Measurements from ENCODE around the gene NXPH1. TPM values are rescaled to one million over a fixed set of nuclear protein-coding genes. Genes with fewer than 3 reads are reported as not detected.

The NXPH1 gene
- total and polyA plus RNA-seq, 2 donors: 0.14 to 2.0 TPM

GRCh38 chr7:8761731-8762130, 328.3 kb downstream of the NXPH1 start:
- 77% methylated on average over 1 of the region's 1 CpG for WGBS
- Histone ChIP-seq H3K4me3 (ENCODE audit: low read depth, low read length) (no peak overlapping the region), H3K4me1 (ENCODE audit: insufficient read depth) (no peaks in the 10 kb centered on the region), H3K36me3 (ENCODE audit: insufficient read depth) (no peaks in the 10 kb centered on the region), H3K27ac (ENCODE audit: low read depth) (no peak overlapping the region)
- DNase-seq (ENCODE audit: extremely low spot score): no peak

GRCh38 chr7:8762803-8763202, 329.4 kb downstream of the NXPH1 start:
- Histone ChIP-seq H3K36me3 (ENCODE audit: insufficient read depth) (no peaks in the 10 kb centered on the region), H3K27ac (ENCODE audit: low read depth) (no peak overlapping the region), H3K4me3 (ENCODE audit: low read depth, low read length) (no peak overlapping the region), H3K4me1 (ENCODE audit: insufficient read depth) (no peaks in the 10 kb centered on the region)
- DNase-seq (ENCODE audit: extremely low spot score): no peak
- WGBS: 57% methylated on average over 9 of the region's 9 CpGs

GRCh38 chr7:8765374-8765773, 332.0 kb downstream of the NXPH1 start:
- Histone ChIP-seq H3K27ac (ENCODE audit: low read depth) (no peak overlapping the region), H3K4me1 (ENCODE audit: insufficient read depth) (no peaks in the 10 kb centered on the region), H3K36me3 (ENCODE audit: insufficient read depth) (no peaks in the 10 kb centered on the region), H3K4me3 (ENCODE audit: low read depth, low read length) (no peak overlapping the region)
- WGBS: 51% methylated on average over 3 of the region's 3 CpGs
- DNase-seq (ENCODE audit: extremely low spot score): no peak

GRCh38 chr7:8773518-8773917, 340.1 kb downstream of the NXPH1 start:
- no peak overlapping the region for H3K4me3 ChIP-seq (ENCODE audit: low read depth, low read length)
- DNase-seq (ENCODE audit: extremely low spot score): no peak
- H3K27ac ChIP-seq (ENCODE audit: low read depth): no peak overlapping the region
- no peaks in the 10 kb centered on the region for H3K36me3 ChIP-seq (ENCODE audit: insufficient read depth)
- no peaks in the 10 kb centered on the region for H3K4me1 ChIP-seq (ENCODE audit: insufficient read depth)

- 43% methylated on average over 2 of the region's 2 CpGs for WGBS
- DNase-seq (ENCODE audit: extremely low spot score): no peak
- Histone ChIP-seq H3K27ac (ENCODE audit: low read depth) (no peak overlapping the region), H3K4me1 (ENCODE audit: insufficient read depth) (no peaks in the 10 kb centered on the region), H3K4me3 (ENCODE audit: low read depth, low read length) (no peak overlapping the region), H3K36me3 (ENCODE audit: insufficient read depth) (no peaks in the 10 kb centered on the region)
Observed at GRCh38 chr7:8778459-8778858, 345.1 kb downstream of the NXPH1 start.

- no peak overlapping the region for H3K4me3 ChIP-seq (ENCODE audit: low read depth, low read length)
- no peak for DNase-seq (ENCODE audit: extremely low spot score)
- no peaks in the 10 kb centered on the region for H3K36me3 ChIP-seq (ENCODE audit: insufficient read depth)
- no peaks in the 10 kb centered on the region for H3K4me1 ChIP-seq (ENCODE audit: insufficient read depth)
- no peak overlapping the region for H3K27ac ChIP-seq (ENCODE audit: low read depth)
Observed at GRCh38 chr7:8781166-8781565, 347.8 kb downstream of the NXPH1 start.

- no peak overlapping the region for H3K27ac ChIP-seq (ENCODE audit: low read depth)
- 17% methylated on average over 2 of the region's 2 CpGs for WGBS
Observed at GRCh38 chr7:8783229-8783628, 349.8 kb downstream of the NXPH1 start.

GRCh38 chr7:8785081-8785480, 351.7 kb downstream of the NXPH1 start:
- DNase-seq (ENCODE audit: extremely low spot score): no peak
- Histone ChIP-seq H3K4me3 (ENCODE audit: low read depth, low read length) (no peak overlapping the region), H3K4me1 (ENCODE audit: insufficient read depth) (no peaks in the 10 kb centered on the region), H3K36me3 (ENCODE audit: insufficient read depth) (no peaks in the 10 kb centered on the region), H3K27ac (ENCODE audit: low read depth) (no peak overlapping the region)

More at GRCh38 chr7:8783229-8783628, 349.8 kb downstream of the NXPH1 start:
- H3K4me1 ChIP-seq (ENCODE audit: insufficient read depth): no peaks in the 10 kb centered on the region
- no peaks in the 10 kb centered on the region for H3K36me3 ChIP-seq (ENCODE audit: insufficient read depth)
- DNase-seq (ENCODE audit: extremely low spot score): no peak
- H3K4me3 ChIP-seq (ENCODE audit: low read depth, low read length): no peak overlapping the region

GRCh38 chr7:8800986-8801385, 367.6 kb downstream of the NXPH1 start:
- H3K36me3 ChIP-seq (ENCODE audit: insufficient read depth): no peaks in the 10 kb centered on the region
- no peaks in the 10 kb centered on the region for H3K4me1 ChIP-seq (ENCODE audit: insufficient read depth)
- H3K27ac ChIP-seq (ENCODE audit: low read depth): no peak overlapping the region
- DNase-seq (ENCODE audit: extremely low spot score): no peak
- H3K4me3 ChIP-seq (ENCODE audit: low read depth, low read length): no peak overlapping the region
- 93% methylated on average over 4 of the region's 4 CpGs for WGBS

Other genes starting within 250 kb of the NXPH1 start
- 32.8 TPM for gene ICA1, start 171.4 kb upstream of the NXPH1 start, total RNA-seq
- gene ICA1, start 171.4 kb upstream of the NXPH1 start, polyA plus RNA-seq: 8.3 TPM